IMR-90 (cell line): ENCODE measurements around the gene SCN1B. TPM values are rescaled to one million over a fixed set of nuclear protein-coding genes. Genes with fewer than 3 reads are reported as not detected.

Source experiments
- ATAC-seq: fragments of 200-7000 bp; cut with Tn5 transposase; 2 replicates; pipeline ENCODE4 v1.9.1; 2020; ENCODE audit warnings: low read depth, mild to moderate bottlenecking, moderate library complexity
- BruUV-seq: library from RNA; stranded (reverse); fragments of 400-500 nt; replicated peaks from 2 replicates; lab custom pipeline; 2021; lab: Mats Ljungman, UMichigan
- CTCF ChIA-PET: fragments of 300-600 bp; formaldehyde crosslinking; extraction: SDS; loops from one replicate; lab custom pipeline; 2021; ENCODE audit warnings: antibody characterized with exemption; lab: Yijun Ruan, JAX
- POLR2A ChIA-PET: fragments of 300-600 bp; sonication (Branson Sonifier 250); formaldehyde crosslinking; loops from one replicate; lab custom pipeline; 2022; ENCODE audit warnings: antibody characterized with exemption; ENCODE audit not compliant: unreplicated experiment; lab: Charles Lee
- DNase-seq: peaks from one replicate; pipeline ENCODE4 v3.0.0; 2013
- H2AFZ ChIP-seq: replicated peaks from 2 replicates; pipeline ENCODE3; 2013; ENCODE audit warnings: low read length, mild to moderate bottlenecking; ENCODE audit not compliant: poor library complexity
- H2AK5ac ChIP-seq: 2 replicates; pipeline ENCODE4 v1.6.1; 2013; ENCODE audit warnings: low read depth, low read length, inconsistent platforms
- H2AK9ac ChIP-seq: replicated peaks from 2 replicates; pipeline ENCODE3; 2013; ENCODE audit warnings: mild to moderate bottlenecking, low read depth, low read length, moderate library complexity; ENCODE audit not compliant: poor library complexity
- H2BK120ac ChIP-seq: 2 replicates; pipeline ENCODE4 v1.6.1; 2013; ENCODE audit warnings: low read depth, low read length, inconsistent platforms
- H2BK15ac ChIP-seq: 3 replicates; pipeline ENCODE4 v1.6.1; 2013; ENCODE audit warnings: low read depth, low read length, inconsistent platforms
- H2BK20ac ChIP-seq: 2 replicates; pipeline ENCODE4 v1.6.1; 2013; ENCODE audit warnings: low read depth, mild to moderate bottlenecking, inconsistent platforms, low read length, moderate library complexity
- H2BK5ac ChIP-seq: 2 replicates; pipeline ENCODE4 v1.6.1; 2013; ENCODE audit warnings: mild to moderate bottlenecking, low read depth, low read length, inconsistent platforms; ENCODE audit not compliant: poor library complexity, severe bottlenecking
- H3K14ac ChIP-seq: replicated peaks from 2 replicates; pipeline ENCODE4 v1.6.1; 2013; ENCODE audit warnings: low read depth, low read length, inconsistent platforms
- H3K18ac ChIP-seq: 2 replicates; pipeline ENCODE4 v1.6.1; 2013; ENCODE audit warnings: low read depth, low read length, control low read depth
- H3K23ac ChIP-seq: 2 replicates; pipeline ENCODE4 v1.6.1; 2013; ENCODE audit warnings: low read depth, low read length, inconsistent platforms
- H3K27ac ChIP-seq: 2 replicates; pipeline ENCODE4 v1.5.1; 2013; ENCODE audit warnings: mild to moderate bottlenecking, control low read depth, low read length; ENCODE audit not compliant: insufficient read depth
- H3K27me3 ChIP-seq: 2 replicates; pipeline ENCODE4 v1.6.1; 2013; ENCODE audit warnings: low read length; ENCODE audit not compliant: control insufficient read depth, insufficient read depth
- H3K36me3 ChIP-seq: 2 replicates; pipeline ENCODE4 v1.6.1; 2013; ENCODE audit warnings: low read length, mixed read lengths; ENCODE audit not compliant: control insufficient read depth, insufficient read depth
- H3K4ac ChIP-seq: 2 replicates; pipeline ENCODE4 v1.6.1; 2013; ENCODE audit warnings: low read depth, low read length, inconsistent platforms
- H3K4me1 ChIP-seq: 2 replicates; pipeline ENCODE4 v1.6.1; 2013; ENCODE audit warnings: low read length, mixed read lengths; ENCODE audit not compliant: control insufficient read depth, insufficient read depth
- H3K4me2 ChIP-seq: 2 replicates; pipeline ENCODE4 v1.6.1; 2013; ENCODE audit warnings: low read depth, mild to moderate bottlenecking, control low read depth, low read length, moderate library complexity
- H3K4me3 ChIP-seq: 2 replicates; pipeline ENCODE4 v1.5.1; 2013; ENCODE audit warnings: low read depth, mild to moderate bottlenecking, control low read depth, low read length, moderate library complexity; ENCODE audit not compliant: insufficient read depth
- H3K56ac ChIP-seq: 2 replicates; pipeline ENCODE4 v1.6.1; 2013; ENCODE audit warnings: low read length, inconsistent platforms; ENCODE audit not compliant: insufficient read depth; ENCODE audit errors: extremely low read depth
- H3K79me1 ChIP-seq, 2 experiments: 2 replicates each; pipeline ENCODE4 v1.6.1; 2013; ENCODE audit warnings: low read length in 2 of 2, inconsistent platforms in 1 of 2, low read depth in 1 of 2
- H3K9ac ChIP-seq: 2 replicates; pipeline ENCODE4 v1.6.1; 2013; ENCODE audit warnings: low read depth, low read length, control low read depth
- H3K9me1 ChIP-seq: 2 replicates; pipeline ENCODE4 v1.6.1; 2013; ENCODE audit warnings: low read length, inconsistent platforms; ENCODE audit not compliant: insufficient read depth
- H3K9me3 ChIP-seq: 2 replicates; pipeline ENCODE4 v1.6.1; 2013; ENCODE audit warnings: low read length; ENCODE audit not compliant: control insufficient read depth, insufficient read depth
- H4K20me1 ChIP-seq: 2 replicates; pipeline ENCODE4 v1.6.1; 2013; ENCODE audit warnings: low read length, inconsistent platforms; ENCODE audit not compliant: insufficient read depth
- H4K5ac ChIP-seq: 2 replicates; pipeline ENCODE4 v1.6.1; 2013; ENCODE audit warnings: mild to moderate bottlenecking, low read depth, low read length, control low read depth
- H4K8ac ChIP-seq, 2 experiments: 2 replicates each; pipeline ENCODE4 v1.6.1; 2013; ENCODE audit warnings: low read depth in 2 of 2, low read length in 2 of 2, control low read depth in 1 of 2, inconsistent platforms in 1 of 2
- H4K91ac ChIP-seq: 2 replicates; pipeline ENCODE4 v1.6.1; 2013; ENCODE audit warnings: low read depth, low read length, inconsistent platforms; ENCODE audit not compliant: insufficient read depth
- BHLHE40 ChIP-seq: fragments of 150-350 bp; IDR thresholded peaks from 2 replicates; pipeline ENCODE4 v1.6.1; 2016; ENCODE audit warnings: mild to moderate bottlenecking, low read depth, low read length
- CEBPB ChIP-seq: IDR thresholded peaks from 2 replicates; pipeline ENCODE4 v1.6.1; 2012; ENCODE audit warnings: low read depth, low read length, improper control_type of control experiment
- CHD1 ChIP-seq: IDR thresholded peaks from 2 replicates; pipeline ENCODE4 v1.6.1; 2012; ENCODE audit warnings: low read depth, low read length, improper control_type of control experiment
- FOS ChIP-seq: fragments of 150-350 bp; IDR thresholded peaks from 2 replicates; pipeline ENCODE4 v1.6.1; 2016; ENCODE audit warnings: low read depth, low read length
- MAFK ChIP-seq: IDR thresholded peaks from 2 replicates; pipeline ENCODE4 v1.6.1; 2012; ENCODE audit warnings: low read depth, low read length, improper control_type of control experiment
- MAZ ChIP-seq: IDR thresholded peaks from 2 replicates; pipeline ENCODE4 v1.6.1; 2012; ENCODE audit warnings: low read depth, mild to moderate bottlenecking, low read length, improper control_type of control experiment, moderate library complexity, borderline replicate concordance
- MXI1 ChIP-seq: IDR thresholded peaks from 2 replicates; pipeline ENCODE4 v1.6.1; 2012; ENCODE audit warnings: low read depth, mild to moderate bottlenecking, low read length, moderate library complexity, borderline replicate concordance
- NFE2L2 ChIP-seq: fragments of 150-350 bp; IDR thresholded peaks from 2 replicates; pipeline ENCODE4 v1.6.1; 2016; ENCODE audit warnings: low read depth, mild to moderate bottlenecking, low read length
- POLR2A ChIP-seq: IDR thresholded peaks from 2 replicates; pipeline ENCODE4 v1.6.1; 2012; ENCODE audit warnings: mild to moderate bottlenecking, low read depth, low read length
- RAD21 ChIP-seq: IDR thresholded peaks from 2 replicates; pipeline ENCODE4 v1.6.1; 2012; ENCODE audit warnings: low read length, improper control_type of control experiment
- RCOR1 ChIP-seq: IDR thresholded peaks from 2 replicates; pipeline ENCODE4 v1.6.1; 2012; ENCODE audit warnings: mild to moderate bottlenecking, low read length, improper control_type of control experiment; ENCODE audit not compliant: insufficient replicate concordance
- SMC3 ChIP-seq: fragments of 150-350 bp; IDR thresholded peaks from 2 replicates; pipeline ENCODE4 v1.6.1; 2016; ENCODE audit warnings: low read depth, mild to moderate bottlenecking, antibody characterized with exemption, low read length, moderate library complexity
- WGBS, 2 experiments: methylation state at CpG; one replicate each; pipeline versions ENCODE4 v1.1.5 to v1.1.7; 2013; ENCODE audit warnings: missing lambda C conversion rate in 2 of 2; ENCODE audit not compliant: insufficient read length in 1 of 2; ENCODE audit errors: extremely low coverage in 2 of 2; 5-methylcytosine and 5-hydroxymethylcytosine counted together
- dilution Hi-C: fragments of 300-500 bp; cut with HindIII; formaldehyde crosslinking; loops from one replicate; pipeline ENCODE4 v1.14.3; 2018; ENCODE audit warnings: low sequenced_read_pairs; ENCODE audit not compliant: unreplicated experiment
- in situ Hi-C: fragments of 300-500 bp; cut with MboI; formaldehyde crosslinking; loops from 3 replicates; pipeline ENCODE4 v1.14.3; 2019; ENCODE audit warnings: low sequenced_read_pairs, inconsistent platforms, mixed read lengths
- intact Hi-C: fragments of 100-400 bp; cut with micrococcal nuclease; formaldehyde crosslinking; loops from 2 replicates; pipeline ENCODE4 v1.10.0; 2022
- polyA plus RNA-seq, 3 experiments: library from polyadenylated mRNA; depleted of rRNA; stranded (reverse); fragments of >200 nt; gene quantifications; 2 replicates each; pipeline ENCODE4 v1.2.3, GENCODE V29; 2012; ENCODE audit warnings: low replicate concordance in 1 of 3
- total RNA-seq: library from RNA; depleted of rRNA; stranded (reverse); fragments of >200 nt; gene quantifications from 2 replicates; pipeline ENCODE4 v1.2.3, GENCODE V29; 2012
- TF ChIP-seq, protein P1 (sequence below): fragments of 150-350 bp; IDR thresholded peaks from 2 replicates; pipeline ENCODE4 v1.6.1; 2016; ENCODE audit warnings: low read depth, mild to moderate bottlenecking, low read length, moderate library complexity, borderline replicate concordance
- TF ChIP-seq, protein P2 (sequence below): conservative IDR thresholded peaks from 2 replicates; pipeline ENCODE4 v1.5.1; 2012; ENCODE audit warnings: mild to moderate bottlenecking, low read depth, low read length, improper control_type of control experiment
- TF ChIP-seq, protein P3 (sequence below): fragments of 150-350 bp; IDR thresholded peaks from 2 replicates; pipeline ENCODE4 v1.6.1; 2017; ENCODE audit warnings: mild to moderate bottlenecking, antibody characterized with exemption, low read length, low read depth

The SCN1B gene
- total and polyA plus RNA-seq, 2 of the 4 experiments (the other 2 are of a cell fraction): 2.0 to 9.6 TPM

- ATAC-seq (no peak), DNase-seq (no peak)
- CTCF ChIA-PET: interaction anchor here (0.6 kb wide), 1 partner anchor 46 kb away, joined by 3 read pairs; no protein-coding TSS in a partner anchor
- POLR2A ChIA-PET: no interaction called here
- H3K4me1 ChIP-seq: no peaks in the 10 kb centered on the region
- in situ Hi-C loops (no loop called here), dilution Hi-C loops (no loop called here), intact Hi-C loops (no loop called here)
- no peak overlapping the region for H3K27ac ChIP-seq
- H2BK20ac ChIP-seq: no peak overlapping the region
- no peak overlapping the region for H2BK5ac ChIP-seq
- no peak overlapping the region for H2BK120ac ChIP-seq
- H2BK15ac ChIP-seq: no peak overlapping the region
- no peak overlapping the region for H3K9ac ChIP-seq
- WGBS, 2 experiments: 96% methylated on average over 8 of the region's 10 CpGs; no CpG with 5 or more reads in 1 of the 2 experiments
- H3K18ac ChIP-seq: no peak overlapping the region
- BruUV-seq: no TSS peak
- no peak overlapping the region for H4K91ac ChIP-seq
- H3K56ac ChIP-seq: no peak overlapping the region
- no peak overlapping the region for H3K4me3 ChIP-seq
- H4K5ac ChIP-seq: no peak overlapping the region
- H3K9me3 ChIP-seq: no peaks in the 10 kb centered on the region
- H3K23ac ChIP-seq: no peak overlapping the region
- H3K27me3 ChIP-seq: no peaks in the 10 kb centered on the region
- no peak overlapping the region for H3K14ac ChIP-seq
- H3K4me2 ChIP-seq: no peak overlapping the region
- H2AFZ ChIP-seq: no peak overlapping the region
- no peak overlapping the region for H3K4ac ChIP-seq
- TF ChIP-seq RCOR1 (no peak), BHLHE40 (no peak), MXI1 (no peak), RAD21 (no peak), CEBPB (no peak), FOS (no peak), MAFK (no peak), NFE2L2 (no peak), POLR2A (no peak), SMC3 (no peak), MAZ (no peak), CHD1 (no peak)
- TF ChIP-seq, protein P1, sequence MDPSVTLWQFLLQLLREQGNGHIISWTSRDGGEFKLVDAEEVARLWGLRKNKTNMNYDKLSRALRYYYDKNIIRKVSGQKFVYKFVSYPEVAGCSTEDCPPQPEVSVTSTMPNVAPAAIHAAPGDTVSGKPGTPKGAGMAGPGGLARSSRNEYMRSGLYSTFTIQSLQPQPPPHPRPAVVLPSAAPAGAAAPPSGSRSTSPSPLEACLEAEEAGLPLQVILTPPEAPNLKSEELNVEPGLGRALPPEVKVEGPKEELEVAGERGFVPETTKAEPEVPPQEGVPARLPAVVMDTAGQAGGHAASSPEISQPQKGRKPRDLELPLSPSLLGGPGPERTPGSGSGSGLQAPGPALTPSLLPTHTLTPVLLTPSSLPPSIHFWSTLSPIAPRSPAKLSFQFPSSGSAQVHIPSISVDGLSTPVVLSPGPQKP: no peak
- TF ChIP-seq, protein P2, sequence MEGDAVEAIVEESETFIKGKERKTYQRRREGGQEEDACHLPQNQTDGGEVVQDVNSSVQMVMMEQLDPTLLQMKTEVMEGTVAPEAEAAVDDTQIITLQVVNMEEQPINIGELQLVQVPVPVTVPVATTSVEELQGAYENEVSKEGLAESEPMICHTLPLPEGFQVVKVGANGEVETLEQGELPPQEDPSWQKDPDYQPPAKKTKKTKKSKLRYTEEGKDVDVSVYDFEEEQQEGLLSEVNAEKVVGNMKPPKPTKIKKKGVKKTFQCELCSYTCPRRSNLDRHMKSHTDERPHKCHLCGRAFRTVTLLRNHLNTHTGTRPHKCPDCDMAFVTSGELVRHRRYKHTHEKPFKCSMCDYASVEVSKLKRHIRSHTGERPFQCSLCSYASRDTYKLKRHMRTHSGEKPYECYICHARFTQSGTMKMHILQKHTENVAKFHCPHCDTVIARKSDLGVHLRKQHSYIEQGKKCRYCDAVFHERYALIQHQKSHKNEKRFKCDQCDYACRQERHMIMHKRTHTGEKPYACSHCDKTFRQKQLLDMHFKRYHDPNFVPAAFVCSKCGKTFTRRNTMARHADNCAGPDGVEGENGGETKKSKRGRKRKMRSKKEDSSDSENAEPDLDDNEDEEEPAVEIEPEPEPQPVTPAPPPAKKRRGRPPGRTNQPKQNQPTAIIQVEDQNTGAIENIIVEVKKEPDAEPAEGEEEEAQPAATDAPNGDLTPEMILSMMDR: no peak
- TF ChIP-seq, protein P3, sequence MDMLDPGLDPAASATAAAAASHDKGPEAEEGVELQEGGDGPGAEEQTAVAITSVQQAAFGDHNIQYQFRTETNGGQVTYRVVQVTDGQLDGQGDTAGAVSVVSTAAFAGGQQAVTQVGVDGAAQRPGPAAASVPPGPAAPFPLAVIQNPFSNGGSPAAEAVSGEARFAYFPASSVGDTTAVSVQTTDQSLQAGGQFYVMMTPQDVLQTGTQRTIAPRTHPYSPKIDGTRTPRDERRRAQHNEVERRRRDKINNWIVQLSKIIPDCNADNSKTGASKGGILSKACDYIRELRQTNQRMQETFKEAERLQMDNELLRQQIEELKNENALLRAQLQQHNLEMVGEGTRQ: no peak
- H2AK5ac ChIP-seq: no peak overlapping the region
- no peak overlapping the region for H4K8ac ChIP-seq
- peaks cover 78% of the 10 kb centered on the region for H3K36me3 ChIP-seq
- no peaks in the 10 kb centered on the region; a peak in 1 of 4 replicates for H3K79me1 ChIP-seq
- no peak overlapping the region for H2AK9ac ChIP-seq
- H4K20me1 ChIP-seq: no peaks in the 10 kb centered on the region
- H3K9me1 ChIP-seq: no peaks in the 10 kb centered on the region
These were observed 9.3 kb upstream of the SCN1B start for GRCh38 chr19:35021016-35021415.
